ENCODE results near the gene PI4KA.
"Not testable (repeated sequence)": the region's sequence is repeated elsewhere in the genome, so short reads cannot be mapped to it uniquely, and the experiment has no call there.

Gene PI4KA

GRCh38 chr22:20829491-20830134 is 29.0 kb downstream of the PI4KA start:
- TF ChIP-seq CTCF (IDR thresholded peaks at IDR 0.05; ENCODE audit: low read depth, low read length, missing control alignments), result no peak
- DNase-seq (ENCODE audit: low read depth), result no peak
- in situ Hi-C loops (cut with HindIII; ENCODE audit: low sequenced_read_pairs), result no loop called here
- H3K4me3 ChIP-seq (ENCODE audit: low read depth, low read length), result no peak overlapping the region

DNA sequence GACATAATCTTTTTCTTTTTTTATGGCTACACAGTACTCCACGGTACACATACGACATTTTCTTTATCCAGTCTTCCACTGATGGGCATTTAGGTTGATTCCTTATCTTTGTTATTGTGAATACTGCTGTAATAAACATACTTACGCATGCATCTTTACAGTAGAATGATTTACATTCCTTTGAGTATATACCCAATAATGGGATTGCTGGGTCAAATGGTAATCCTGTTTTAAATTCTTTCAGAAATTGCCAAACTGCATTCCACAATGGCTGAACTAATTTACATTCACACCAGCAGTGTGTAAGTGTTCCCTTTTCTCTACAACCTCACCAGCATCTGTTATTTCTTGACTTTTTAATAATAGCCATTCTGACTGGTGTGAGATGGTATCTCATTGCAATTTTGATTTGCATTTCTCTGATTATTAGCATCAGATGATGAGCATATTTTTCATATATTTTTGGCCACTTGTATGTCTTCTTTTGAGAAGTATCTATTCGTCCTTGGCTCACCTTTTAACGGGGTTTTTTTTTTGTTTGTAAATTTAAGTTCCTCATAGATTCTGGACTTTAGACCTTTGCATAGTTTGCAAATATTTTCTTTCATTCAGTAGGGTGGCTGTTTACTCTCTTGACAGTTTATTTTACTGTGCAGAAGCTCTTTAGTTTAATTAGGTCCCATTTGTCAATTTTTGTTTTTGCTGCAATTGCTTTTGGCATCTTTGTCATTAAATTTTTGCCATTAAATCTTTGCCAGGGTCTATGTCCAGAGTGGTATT is 32.0 kb downstream of the PI4KA start:
- H3K4me3 ChIP-seq (ENCODE audit: low read depth, low read length); DNase-seq (ENCODE audit: low read depth); in situ Hi-C loops (cut with HindIII; ENCODE audit: low sequenced_read_pairs): not testable (repeated sequence)

- DNase-seq (ENCODE audit: low read depth), result no peak
- no peak for TF ChIP-seq CTCF (IDR thresholded peaks at IDR 0.05; ENCODE audit: low read depth, low read length, missing control alignments)
- no peak overlapping the region for H3K4me3 ChIP-seq (ENCODE audit: low read depth, low read length)
- in situ Hi-C loops (cut with HindIII; ENCODE audit: low sequenced_read_pairs), result no loop called here
Measured at GRCh38 chr22:20825624-20826023, 33.0 kb downstream of the PI4KA start.

- H3K4me3 ChIP-seq (ENCODE audit: low read depth, low read length); in situ Hi-C loops (cut with HindIII; ENCODE audit: low sequenced_read_pairs); DNase-seq (ENCODE audit: low read depth): not testable (repeated sequence)
Measured at GRCh38 chr22:20825216-20825615, 33.4 kb downstream of the PI4KA start.

DNA sequence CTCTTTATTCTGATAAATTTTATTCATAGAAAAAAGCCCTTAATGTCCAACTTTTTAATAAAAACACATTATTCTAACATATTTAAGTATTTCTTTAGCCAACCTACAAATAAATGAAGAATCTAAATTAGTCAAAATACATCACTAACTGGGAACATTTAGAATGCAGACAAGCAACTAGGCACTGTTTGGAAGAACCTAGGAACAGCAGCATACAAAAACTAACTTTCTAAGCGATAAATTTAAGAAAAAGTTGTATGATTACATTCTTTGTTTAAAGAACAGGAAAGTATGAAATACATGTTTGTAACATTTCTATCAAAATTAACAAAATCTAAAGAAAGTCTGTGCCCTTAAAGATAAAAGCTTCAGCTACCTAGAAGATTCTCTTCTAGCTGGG is 35.3 kb downstream of the PI4KA start:
- TF ChIP-seq CTCF (IDR thresholded peaks at IDR 0.05; ENCODE audit: low read depth, low read length, missing control alignments), result no peak
- in situ Hi-C loops (cut with HindIII; ENCODE audit: low sequenced_read_pairs), result no loop called here
- no peak for DNase-seq (ENCODE audit: low read depth)
- no peak overlapping the region for H3K4me3 ChIP-seq (ENCODE audit: low read depth, low read length)

DNA sequence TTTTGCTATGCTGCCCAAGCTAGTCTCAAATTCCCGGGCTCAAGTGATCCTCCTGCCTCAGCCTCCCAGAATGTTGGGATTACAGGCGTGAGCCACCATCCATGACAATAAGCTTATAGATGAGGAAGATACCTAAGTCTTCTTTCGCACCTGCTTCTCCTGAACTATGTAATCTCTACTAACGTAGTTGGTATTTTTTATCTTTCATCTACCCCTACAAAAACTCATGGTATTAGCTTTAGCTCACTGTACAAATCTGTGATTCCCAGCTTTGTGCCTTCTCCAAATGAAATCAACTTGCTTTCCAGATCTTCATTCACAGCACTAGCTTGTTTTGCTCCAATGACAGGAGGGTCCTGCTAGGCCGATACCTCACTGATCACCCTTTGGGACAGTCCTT is 36.4 kb downstream of the PI4KA start:
- in situ Hi-C loops (cut with HindIII; ENCODE audit: low sequenced_read_pairs), result no loop called here
- DNase-seq (ENCODE audit: low read depth), result no peak
- no peak for TF ChIP-seq CTCF (IDR thresholded peaks at IDR 0.05; ENCODE audit: low read depth, low read length, missing control alignments)
- H3K4me3 ChIP-seq (ENCODE audit: low read depth, low read length), result no peak overlapping the region

GRCh38 chr22:20821717-20822239 is 36.8 kb downstream of the PI4KA start:
- H3K4me3 ChIP-seq (ENCODE audit: low read depth, low read length); DNase-seq (ENCODE audit: low read depth); in situ Hi-C loops (cut with HindIII; ENCODE audit: low sequenced_read_pairs): not testable (repeated sequence)

GRCh38 chr22:20819471-20819870 is 39.1 kb downstream of the PI4KA start:
- no peak overlapping the region for H3K4me3 ChIP-seq (ENCODE audit: low read depth, low read length)
- in situ Hi-C loops (cut with HindIII; ENCODE audit: low sequenced_read_pairs), result no loop called here
- no peak for TF ChIP-seq CTCF (IDR thresholded peaks at IDR 0.05; ENCODE audit: low read depth, low read length, missing control alignments)
- no peak for DNase-seq (ENCODE audit: low read depth)
